ENCODE data around the gene SQSTM1. TPM values are rescaled to one million over a fixed set of nuclear protein-coding genes. Genes with fewer than 3 reads are reported as not detected.
"Not testable (repeated sequence)": the region's sequence is repeated elsewhere in the genome, so short reads cannot be mapped to it uniquely, and the experiment has no call there.

SQSTM1 gene
- total and polyA plus RNA-seq, 2 donors (not counting 1 experiment from before 2014, with no cell fraction given) = 212 to 1,894 TPM

DNA sequence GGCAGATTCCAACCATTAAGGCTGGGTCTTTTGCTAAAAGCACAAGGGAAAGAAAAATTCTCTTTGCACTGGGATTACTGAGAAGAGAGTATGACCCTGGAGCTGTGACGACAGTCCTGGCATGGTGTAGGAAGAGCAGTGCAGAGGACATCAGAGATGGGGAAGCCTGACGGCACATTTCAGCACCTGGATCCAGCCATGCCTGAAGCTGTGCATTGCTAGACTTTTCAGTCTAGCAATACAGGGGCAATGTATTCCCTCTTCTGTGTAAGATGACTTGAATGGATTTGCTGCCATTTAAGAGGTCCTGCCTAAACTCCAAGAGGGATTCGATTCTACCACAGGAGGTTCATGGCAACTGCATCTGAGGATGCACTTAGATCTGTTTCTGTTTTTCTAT, 50.2 kb downstream of the SQSTM1 start:
- H3K36me3 ChIP-seq (ENCODE audit: control insufficient read depth, insufficient read depth, low read length) = peaks cover 41% of the 10 kb centered on the region
- no peak overlapping the region for H2AFZ ChIP-seq (ENCODE audit: low read length)
- no peaks in the 10 kb centered on the region for H3K9me3 ChIP-seq (ENCODE audit: control insufficient read depth, insufficient read depth, low read depth, low read length)
- H3K27ac ChIP-seq (ENCODE audit: insufficient read depth, low read length) = no peak overlapping the region
- DNase-seq (ENCODE audit: low read depth in 2 of 2) = no peak
- no peak overlapping the region for H3K9ac ChIP-seq (ENCODE audit: insufficient read depth, low read length)
- H4K20me1 ChIP-seq (ENCODE audit: control insufficient read depth, extremely low read depth, insufficient read depth, low read length) = no peaks in the 10 kb centered on the region
- H3K4me1 ChIP-seq (ENCODE audit: control insufficient read depth, extremely low read depth, insufficient read depth, low read length) = no peaks in the 10 kb centered on the region
- H3K4me3 ChIP-seq (replicated peaks in 1 of 4; ENCODE audit: control extremely low read depth in 1 of 4, insufficient read depth in 1 of 4, low read depth in 3 of 4, low read length in 4 of 4) = no peak overlapping the region
- no peaks in the 10 kb centered on the region for H3K79me2 ChIP-seq (ENCODE audit: control insufficient read depth, insufficient read depth, low read length)
- H3K27me3 ChIP-seq (ENCODE audit: control insufficient read depth, insufficient read depth, low read length) = no peaks in the 10 kb centered on the region
- no peak overlapping the region for H3K4me2 ChIP-seq (ENCODE audit: extremely low read depth, insufficient read depth, low read length)
- TF ChIP-seq, protein P1, sequence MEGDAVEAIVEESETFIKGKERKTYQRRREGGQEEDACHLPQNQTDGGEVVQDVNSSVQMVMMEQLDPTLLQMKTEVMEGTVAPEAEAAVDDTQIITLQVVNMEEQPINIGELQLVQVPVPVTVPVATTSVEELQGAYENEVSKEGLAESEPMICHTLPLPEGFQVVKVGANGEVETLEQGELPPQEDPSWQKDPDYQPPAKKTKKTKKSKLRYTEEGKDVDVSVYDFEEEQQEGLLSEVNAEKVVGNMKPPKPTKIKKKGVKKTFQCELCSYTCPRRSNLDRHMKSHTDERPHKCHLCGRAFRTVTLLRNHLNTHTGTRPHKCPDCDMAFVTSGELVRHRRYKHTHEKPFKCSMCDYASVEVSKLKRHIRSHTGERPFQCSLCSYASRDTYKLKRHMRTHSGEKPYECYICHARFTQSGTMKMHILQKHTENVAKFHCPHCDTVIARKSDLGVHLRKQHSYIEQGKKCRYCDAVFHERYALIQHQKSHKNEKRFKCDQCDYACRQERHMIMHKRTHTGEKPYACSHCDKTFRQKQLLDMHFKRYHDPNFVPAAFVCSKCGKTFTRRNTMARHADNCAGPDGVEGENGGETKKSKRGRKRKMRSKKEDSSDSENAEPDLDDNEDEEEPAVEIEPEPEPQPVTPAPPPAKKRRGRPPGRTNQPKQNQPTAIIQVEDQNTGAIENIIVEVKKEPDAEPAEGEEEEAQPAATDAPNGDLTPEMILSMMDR (conservative IDR thresholded peaks at IDR 0.05 in 1 of 2, IDR thresholded peaks at IDR 0.05 in 1 of 2; ENCODE audit: low read depth in 1 of 2, low read length in 2 of 2) = no peak
- no peak for TF ChIP-seq EZH2 (IDR thresholded peaks at IDR 0.05; ENCODE audit: low read length, missing control alignments)

DNA sequence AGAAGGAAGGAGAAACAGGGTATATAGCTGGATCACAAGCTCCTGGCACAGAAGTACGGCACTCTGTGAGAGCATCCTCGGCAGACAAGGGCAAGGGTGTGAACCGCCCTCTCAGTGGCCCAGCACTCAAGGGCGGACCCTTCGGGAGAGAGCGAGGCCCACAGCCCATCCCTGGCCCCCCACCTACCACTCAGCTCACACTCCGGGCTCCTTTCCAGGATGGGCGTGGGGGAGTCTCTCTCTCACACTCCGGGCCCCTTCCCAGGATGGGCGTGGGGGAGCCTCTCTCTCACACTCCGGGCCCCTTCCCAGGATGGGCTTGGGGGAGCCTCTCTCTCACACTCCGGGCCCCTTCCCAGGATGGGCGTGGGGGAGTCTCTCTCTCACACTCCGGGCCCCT, 50.8 kb downstream of the SQSTM1 start:
- H3K27me3 ChIP-seq (ENCODE audit: control insufficient read depth, insufficient read depth, low read length); DNase-seq (ENCODE audit: low read depth in 2 of 2); H3K9ac ChIP-seq (ENCODE audit: insufficient read depth, low read length); H3K79me2 ChIP-seq (ENCODE audit: control insufficient read depth, insufficient read depth, low read length); H3K27ac ChIP-seq (ENCODE audit: insufficient read depth, low read length); H3K9me3 ChIP-seq (ENCODE audit: control insufficient read depth, insufficient read depth, low read depth, low read length); H2AFZ ChIP-seq (ENCODE audit: low read length); H3K4me1 ChIP-seq (ENCODE audit: control insufficient read depth, extremely low read depth, insufficient read depth, low read length); H3K4me2 ChIP-seq (ENCODE audit: extremely low read depth, insufficient read depth, low read length); H3K4me3 ChIP-seq (replicated peaks in 1 of 4; ENCODE audit: control extremely low read depth in 1 of 4, insufficient read depth in 1 of 4, low read depth in 3 of 4, low read length in 4 of 4); H4K20me1 ChIP-seq (ENCODE audit: control insufficient read depth, extremely low read depth, insufficient read depth, low read length): not testable (repeated sequence)
- H3K36me3 ChIP-seq (ENCODE audit: control insufficient read depth, insufficient read depth, low read length) = peaks cover 36% of the 10 kb centered on the region

DNA sequence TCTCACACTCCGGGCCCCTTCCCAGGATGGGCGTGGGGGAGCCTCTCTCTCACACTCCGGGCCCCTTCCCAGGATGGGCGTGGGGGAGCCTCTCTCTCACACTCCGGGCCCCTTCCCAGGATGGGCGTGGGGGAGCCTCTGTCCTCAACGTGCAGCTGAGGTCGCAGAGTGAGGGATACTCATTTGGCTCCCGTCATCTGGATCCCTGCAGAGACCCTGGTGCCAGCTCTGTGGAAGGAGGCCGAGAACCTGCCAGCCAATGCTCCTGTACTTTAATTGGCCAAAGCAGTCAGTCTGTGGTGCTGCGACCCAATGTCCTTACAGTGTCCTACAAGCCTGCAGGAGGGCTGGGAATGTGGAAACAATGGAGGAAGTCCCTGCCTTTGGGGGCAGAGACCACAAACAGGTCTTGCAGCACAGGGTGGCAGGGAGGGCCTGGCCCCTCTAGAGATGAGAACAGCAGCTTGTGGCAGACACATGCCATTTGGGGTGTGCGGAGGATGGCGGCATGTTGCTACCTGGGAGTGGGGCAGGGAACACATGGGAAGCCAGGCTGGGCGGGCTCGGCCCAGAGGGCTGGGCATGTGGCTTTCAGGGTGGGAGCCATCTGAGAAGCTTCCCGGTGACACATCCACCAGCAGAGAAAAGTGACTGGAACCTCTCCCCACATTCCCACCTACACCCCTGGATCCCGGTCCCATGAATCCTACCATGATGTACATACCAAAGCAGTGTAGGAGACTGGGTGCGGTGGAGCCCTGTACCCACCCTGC, 51.5 kb downstream of the SQSTM1 start:
- no peak overlapping the region for H3K9ac ChIP-seq (ENCODE audit: insufficient read depth, low read length)
- no peak overlapping the region for H3K27ac ChIP-seq (ENCODE audit: insufficient read depth, low read length)
- H3K36me3 ChIP-seq (ENCODE audit: control insufficient read depth, insufficient read depth, low read length) = peaks cover 36% of the 10 kb centered on the region
- no peak overlapping the region for H3K4me2 ChIP-seq (ENCODE audit: extremely low read depth, insufficient read depth, low read length)
- DNase-seq (ENCODE audit: low read depth in 2 of 2) = no peak
- no peaks in the 10 kb centered on the region for H3K27me3 ChIP-seq (ENCODE audit: control insufficient read depth, insufficient read depth, low read length)
- H2AFZ ChIP-seq (ENCODE audit: low read length) = no peak overlapping the region
- no peak overlapping the region for H3K4me3 ChIP-seq (replicated peaks in 1 of 4; ENCODE audit: control extremely low read depth in 1 of 4, insufficient read depth in 1 of 4, low read depth in 3 of 4, low read length in 4 of 4)
- H4K20me1 ChIP-seq (ENCODE audit: control insufficient read depth, extremely low read depth, insufficient read depth, low read length) = no peaks in the 10 kb centered on the region
- TF ChIP-seq, protein P1 (conservative IDR thresholded peaks at IDR 0.05 in 1 of 2, IDR thresholded peaks at IDR 0.05 in 1 of 2; ENCODE audit: low read depth in 1 of 2, low read length in 2 of 2) = no peak
- no peak for TF ChIP-seq EZH2 (IDR thresholded peaks at IDR 0.05; ENCODE audit: low read length, missing control alignments)
- no peaks in the 10 kb centered on the region for H3K9me3 ChIP-seq (ENCODE audit: control insufficient read depth, insufficient read depth, low read depth, low read length)
- no peaks in the 10 kb centered on the region for H3K4me1 ChIP-seq (ENCODE audit: control insufficient read depth, extremely low read depth, insufficient read depth, low read length)
- H3K79me2 ChIP-seq (ENCODE audit: control insufficient read depth, insufficient read depth, low read length) = no peaks in the 10 kb centered on the region

All from fibroblast of lung (primary cell).